Testis (tissue), 3 donors: ENCODE measurements around the gene WWP2. TPM values are rescaled to one million over a fixed set of nuclear protein-coding genes. Genes with fewer than 3 reads are reported as not detected.

Source experiments
- DNase-seq: peaks from one replicate; pipeline ENCODE4 v3.0.0-alpha.2; 2019
- H3K27ac ChIP-seq, 2 donors: fragments of 200-600 bp; sonication (generic); one replicate each; pipeline ENCODE4 v1.5.1; 2019
- H3K27me3 ChIP-seq: fragments of 200-600 bp; sonication (generic); one replicate; pipeline ENCODE4 v1.5.1; 2019
- H3K36me3 ChIP-seq: fragments of 200-600 bp; sonication (generic); one replicate; pipeline ENCODE4 v1.5.1; 2017; ENCODE audit warnings: low read depth; ENCODE audit errors: missing control alignments
- H3K4me1 ChIP-seq: fragments of 200-600 bp; sonication (generic); one replicate; pipeline ENCODE4 v1.5.1; 2019
- H3K4me3 ChIP-seq, 2 donors: fragments of 200-600 bp; sonication (generic); one replicate each; pipeline ENCODE4 v1.5.1; 2017 to 2019
- H3K9me3 ChIP-seq: fragments of 200-600 bp; sonication (generic); one replicate; pipeline ENCODE4 v1.5.1; 2017
- POLR2A ChIP-seq: fragments of 450-650 bp; IDR thresholded peaks from one replicate; pipeline ENCODE4 v1.6.1; 2017; ENCODE audit warnings: antibody characterized with exemption, mild to moderate bottlenecking, moderate library complexity
- WGBS, 2 donors: methylation state at CpG; one replicate each; pipeline ENCODE4 v1.1.5; 2018; 5-methylcytosine and 5-hydroxymethylcytosine counted together
- intact Hi-C: fragments of 100-400 bp; cut with DNase I; formaldehyde crosslinking; loops from one replicate; pipeline ENCODE4 v1.15.1; 2023; ENCODE audit warnings: low total_unique reads
- polyA plus RNA-seq: library from polyadenylated mRNA; stranded (reverse); fragments of 350-450 nt; fragmentation: Illumina TruSeq; extraction: RNeasy Lipid Tissue Mini Kit (QIAGEN cat#74804); gene quantifications from one replicate; pipeline ENCODE4 v1.2.3, GENCODE V29; 2014; ENCODE audit warnings: low read depth, low replicate concordance; ENCODE audit not compliant: insufficient read depth
- total RNA-seq, 2 donors: library from RNA; depleted of rRNA; stranded (reverse); fragments of >200 nt; gene quantifications; one replicate each; pipeline ENCODE4 v1.2.3, GENCODE V29; 2016
- TF ChIP-seq, protein P1 (sequence below), 3 experiments: fragments of 450-650 bp in 2 of 3; fragments of 200-600 bp in 1 of 3; sonication (generic) in 1 of 3; IDR thresholded peaks; one replicate each; pipeline ENCODE4 v1.5.1; 2016 to 2019; ENCODE audit warnings: antibody characterized with exemption in 3 of 3, mild to moderate bottlenecking in 2 of 3, moderate library complexity in 1 of 3

WWP2 gene
- total and polyA plus RNA-seq, 3 donors from 2014 or later: 46.4 to 60.6 (median 57.6) TPM

DNA sequence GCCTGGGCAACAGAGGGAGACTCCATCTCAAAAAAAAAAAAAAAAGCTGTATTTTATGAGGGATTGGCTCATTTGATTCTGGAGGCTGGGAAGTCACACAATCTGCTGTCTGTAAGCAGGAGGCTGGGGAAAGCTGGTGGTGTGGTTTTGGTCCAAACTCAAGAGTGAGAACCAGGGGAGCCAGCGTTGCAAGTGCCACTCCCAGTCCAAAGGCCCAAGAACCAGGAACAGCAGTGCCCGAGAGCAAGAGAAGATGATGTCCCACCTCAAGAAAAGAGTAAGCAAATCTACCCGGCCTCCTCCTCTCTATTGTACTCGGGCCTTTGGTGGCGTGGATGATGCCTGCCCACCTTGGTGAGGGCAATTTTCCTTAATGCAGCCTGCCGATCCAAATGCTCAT, 30.0 kb upstream of the WWP2 start:
- Histone ChIP-seq H3K36me3 (no peaks in the 10 kb centered on the region), H3K27me3 (no peaks in the 10 kb centered on the region), H3K27ac (no peak overlapping the region), H3K4me1 (peaks cover 5% of the 10 kb centered on the region), H3K9me3 (no peaks in the 10 kb centered on the region), H3K4me3 (no peak overlapping the region)
- WGBS, 2 donors: 93% methylated on average over 6 of the region's 6 CpGs
- no peak for DNase-seq
- TF ChIP-seq POLR2A: no peak
- TF ChIP-seq, protein P1, sequence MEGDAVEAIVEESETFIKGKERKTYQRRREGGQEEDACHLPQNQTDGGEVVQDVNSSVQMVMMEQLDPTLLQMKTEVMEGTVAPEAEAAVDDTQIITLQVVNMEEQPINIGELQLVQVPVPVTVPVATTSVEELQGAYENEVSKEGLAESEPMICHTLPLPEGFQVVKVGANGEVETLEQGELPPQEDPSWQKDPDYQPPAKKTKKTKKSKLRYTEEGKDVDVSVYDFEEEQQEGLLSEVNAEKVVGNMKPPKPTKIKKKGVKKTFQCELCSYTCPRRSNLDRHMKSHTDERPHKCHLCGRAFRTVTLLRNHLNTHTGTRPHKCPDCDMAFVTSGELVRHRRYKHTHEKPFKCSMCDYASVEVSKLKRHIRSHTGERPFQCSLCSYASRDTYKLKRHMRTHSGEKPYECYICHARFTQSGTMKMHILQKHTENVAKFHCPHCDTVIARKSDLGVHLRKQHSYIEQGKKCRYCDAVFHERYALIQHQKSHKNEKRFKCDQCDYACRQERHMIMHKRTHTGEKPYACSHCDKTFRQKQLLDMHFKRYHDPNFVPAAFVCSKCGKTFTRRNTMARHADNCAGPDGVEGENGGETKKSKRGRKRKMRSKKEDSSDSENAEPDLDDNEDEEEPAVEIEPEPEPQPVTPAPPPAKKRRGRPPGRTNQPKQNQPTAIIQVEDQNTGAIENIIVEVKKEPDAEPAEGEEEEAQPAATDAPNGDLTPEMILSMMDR (IDR thresholded peaks at IDR 0.05): no peak
- intact Hi-C loops: no loop called here

- Histone ChIP-seq H3K4me3 (no peak overlapping the region), H3K27ac (peak overlapping the region in 1 of 2 donors; percentile 34), H3K9me3 (no peaks in the 10 kb centered on the region), H3K4me1 (peaks cover 4% of the 10 kb centered on the region), H3K36me3 (no peaks in the 10 kb centered on the region), H3K27me3 (no peaks in the 10 kb centered on the region)
- WGBS, 2 donors: 62 to 67% methylated on average over 8 of the region's 8 CpGs
- no peak for DNase-seq
- TF ChIP-seq, protein P1 (IDR thresholded peaks at IDR 0.05): no peak
- no peak for TF ChIP-seq POLR2A
- intact Hi-C loops: no loop called here
Measured at GRCh38 chr16:69741519-69741918, 20.6 kb upstream of the WWP2 start.

GRCh38 chr16:69741951-69742904, 19.9 kb upstream of the WWP2 start:
- TF ChIP-seq, protein P1 (IDR thresholded peaks at IDR 0.05): no peak
- TF ChIP-seq POLR2A: no peak
- no peaks in the 10 kb centered on the region for H3K36me3 ChIP-seq
- intact Hi-C loops: no loop called here
- no peaks in the 10 kb centered on the region for H3K27me3 ChIP-seq
- peaks cover 8% of the 10 kb centered on the region for H3K4me1 ChIP-seq
- peak overlapping the region in 1 of 2 donors; percentile 34 for H3K27ac ChIP-seq
- H3K4me3 ChIP-seq: no peak overlapping the region
- DNase-seq: peak; percentile 78
- no peaks in the 10 kb centered on the region for H3K9me3 ChIP-seq
- WGBS, 2 donors: 79 to 85% methylated on average over 29 to 38 of the region's 41 CpGs

DNA sequence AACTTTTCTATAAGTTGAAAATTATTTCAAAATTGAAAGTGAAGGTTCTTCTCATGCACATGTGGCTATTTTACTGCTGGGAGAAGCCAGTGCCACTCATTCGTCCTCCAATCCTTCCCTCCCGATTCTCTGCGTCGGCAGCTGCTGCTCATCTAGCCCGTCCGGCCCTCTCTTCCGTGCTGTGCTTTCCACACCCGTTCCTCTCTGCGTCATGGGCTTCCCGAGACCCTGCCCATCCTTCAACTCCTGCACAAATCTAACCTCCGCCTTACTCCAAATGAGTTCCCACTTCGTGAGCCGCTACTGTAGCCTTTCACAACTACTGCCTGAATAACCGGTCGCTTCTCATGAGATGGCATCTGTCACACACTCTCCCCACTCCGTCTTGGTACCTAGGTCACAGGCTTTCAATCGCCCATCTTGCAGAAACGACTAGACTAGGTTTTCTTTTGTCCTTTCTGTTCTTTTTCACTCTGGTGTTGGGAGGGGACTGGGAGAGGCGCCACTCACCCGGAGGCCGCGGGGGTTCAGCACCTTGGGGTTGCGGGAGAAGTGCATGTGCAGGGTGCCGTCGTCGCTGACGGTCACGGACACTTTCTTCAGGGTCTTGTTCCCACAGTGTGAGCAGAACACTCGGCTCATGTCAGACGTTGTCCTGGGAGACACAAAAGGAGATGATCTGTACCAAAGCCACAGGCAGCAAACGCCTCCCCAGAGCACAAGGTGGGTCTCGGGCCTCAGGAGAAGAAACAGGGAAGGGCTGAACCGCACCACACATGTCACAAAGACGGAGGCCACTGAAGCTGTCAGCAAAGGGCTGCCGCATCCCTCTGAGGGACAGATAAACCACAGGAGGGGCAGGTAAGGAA, 17.5 kb upstream of the WWP2 start:
- intact Hi-C loops: no loop called here
- 93 to 95% methylated on average over 31 to 35 of the region's 35 CpGs for WGBS, 2 donors
- no peak for TF ChIP-seq POLR2A
- TF ChIP-seq, protein P1 (IDR thresholded peaks at IDR 0.05): no peak
- Histone ChIP-seq H3K36me3 (no peaks in the 10 kb centered on the region), H3K27ac (no peak overlapping the region), H3K9me3 (no peaks in the 10 kb centered on the region), H3K4me1 (peaks cover 14% of the 10 kb centered on the region), H3K4me3 (no peak overlapping the region), H3K27me3 (no peaks in the 10 kb centered on the region)
- DNase-seq: no peak
